GM04503 (cell line): ENCODE results near the gene RAC2.

Source experiments
- DNase-seq: peaks from one replicate; pipeline ENCODE4 v3.0.0-alpha.2; 2012; ENCODE audit warnings: low read depth

RAC2 gene

DNA sequence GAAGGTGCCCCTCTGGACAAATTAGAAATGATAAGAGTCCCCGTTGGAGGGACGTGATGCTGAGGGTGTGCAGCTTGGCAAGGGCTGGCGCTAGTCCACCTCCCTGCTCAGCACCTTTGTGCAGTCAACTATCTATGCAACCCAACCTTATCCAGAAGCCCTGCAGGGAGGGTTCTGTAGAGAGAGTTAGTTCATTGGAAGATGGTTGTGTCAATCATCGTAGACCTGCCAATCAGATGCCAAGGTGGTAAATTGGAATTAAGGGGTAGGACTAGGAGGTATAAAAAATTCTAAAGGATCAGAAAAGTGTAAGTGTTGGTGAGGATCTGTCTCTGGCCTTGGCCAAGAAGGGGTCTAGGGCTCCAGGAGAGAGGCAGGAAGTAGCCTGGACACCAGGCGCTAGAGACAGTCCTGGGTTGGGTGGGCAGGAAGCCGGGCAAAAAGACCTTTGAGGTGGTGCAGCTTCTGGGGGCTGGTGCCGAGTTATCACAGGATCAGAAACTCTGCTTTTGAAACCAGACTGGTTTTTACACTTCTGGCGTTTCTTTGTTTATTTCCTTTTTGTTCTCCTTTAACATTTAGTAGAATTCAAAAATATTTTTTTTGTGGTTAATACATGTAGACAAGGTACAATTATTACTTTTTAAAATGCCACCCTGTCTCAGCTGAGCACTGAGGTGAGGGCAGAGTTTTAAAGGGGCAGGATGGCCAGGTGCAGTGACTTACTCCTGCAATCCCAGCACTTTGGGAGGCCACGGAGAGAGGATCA, 57.7 kb downstream of the RAC2 start:
- no peak for DNase-seq

DNA sequence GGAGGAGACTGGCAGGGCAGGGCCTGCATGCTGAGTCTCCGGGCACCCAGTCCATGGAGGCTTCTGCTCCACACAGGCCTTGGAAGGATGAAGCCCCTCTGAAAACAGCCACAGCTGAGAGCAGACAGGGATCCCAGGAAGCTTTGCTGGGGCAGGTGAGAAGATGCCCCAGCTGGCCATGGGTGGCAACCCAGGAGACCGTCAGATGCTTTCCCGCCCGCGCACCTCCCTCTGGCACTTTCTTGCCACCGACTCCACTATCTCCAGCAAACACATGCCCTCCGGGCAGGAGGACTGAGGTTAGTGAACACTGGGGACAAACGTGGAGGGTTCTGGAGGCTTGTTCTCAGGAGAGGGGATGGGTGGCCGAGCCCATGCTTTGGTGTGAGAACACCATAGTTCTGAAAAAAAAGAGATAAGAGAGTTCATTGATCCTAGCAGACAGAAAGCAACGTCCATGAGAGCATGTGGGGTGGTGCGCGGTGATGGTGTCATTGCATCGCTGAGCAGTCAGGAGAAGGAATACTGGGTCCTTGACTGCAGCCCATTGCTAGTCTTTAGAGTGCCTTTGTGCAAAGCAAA, 58.3 kb downstream of the RAC2 start:
- no peak for DNase-seq

DNA sequence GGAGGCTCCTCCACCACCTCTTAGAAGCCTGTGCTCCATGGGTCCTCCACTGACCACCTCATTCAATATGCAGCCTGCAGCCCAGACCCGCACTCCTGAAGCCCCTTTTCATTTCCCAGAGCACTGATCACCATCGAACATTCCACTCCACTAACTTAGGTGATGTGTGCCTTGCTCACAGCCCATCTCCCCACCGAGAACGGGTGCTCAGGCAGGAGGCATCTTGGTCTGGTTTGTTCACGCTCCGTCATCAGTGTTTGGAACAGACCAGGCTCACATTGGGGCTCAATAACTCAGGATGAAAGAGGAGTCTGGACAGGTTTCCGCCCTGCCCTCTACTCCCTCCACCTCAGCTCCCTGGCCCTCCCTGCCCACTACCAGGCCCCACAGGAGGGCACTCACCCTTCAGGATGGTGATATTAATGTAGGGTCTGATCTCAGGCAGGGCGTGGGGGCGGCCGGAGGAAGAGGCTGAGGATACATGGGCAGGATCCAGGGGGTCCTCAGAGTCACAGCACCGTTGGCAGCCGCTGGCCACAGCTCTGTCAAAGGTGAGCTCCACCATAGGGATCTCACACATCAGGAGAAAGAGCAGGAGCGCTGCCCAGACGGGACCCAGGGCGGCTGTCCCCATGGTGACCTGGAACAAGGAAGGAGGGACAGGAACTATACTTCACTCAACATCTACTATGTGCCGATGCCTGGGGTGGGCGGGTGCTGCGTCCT, 59.1 kb downstream of the RAC2 start:
- DNase-seq: no peak

DNA sequence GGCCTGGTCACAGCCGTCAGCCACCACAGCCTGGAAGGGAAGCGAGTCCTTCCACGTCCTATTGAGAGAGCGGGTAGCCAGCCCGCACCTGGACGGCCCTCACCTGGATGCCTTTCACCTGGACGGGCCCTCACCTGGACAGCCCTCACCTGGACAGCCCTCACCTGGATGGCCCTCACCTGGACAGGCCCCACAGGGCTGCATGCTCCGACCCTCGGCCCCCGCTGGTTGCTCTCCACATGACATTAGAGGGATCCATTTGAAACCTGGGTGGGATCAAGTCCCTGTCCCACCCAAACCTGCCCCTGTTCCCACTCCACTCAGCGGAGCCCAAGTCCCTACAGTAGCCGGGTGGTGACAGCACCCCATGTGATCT, 59.7 kb downstream of the RAC2 start:
- no peak for DNase-seq

DNA sequence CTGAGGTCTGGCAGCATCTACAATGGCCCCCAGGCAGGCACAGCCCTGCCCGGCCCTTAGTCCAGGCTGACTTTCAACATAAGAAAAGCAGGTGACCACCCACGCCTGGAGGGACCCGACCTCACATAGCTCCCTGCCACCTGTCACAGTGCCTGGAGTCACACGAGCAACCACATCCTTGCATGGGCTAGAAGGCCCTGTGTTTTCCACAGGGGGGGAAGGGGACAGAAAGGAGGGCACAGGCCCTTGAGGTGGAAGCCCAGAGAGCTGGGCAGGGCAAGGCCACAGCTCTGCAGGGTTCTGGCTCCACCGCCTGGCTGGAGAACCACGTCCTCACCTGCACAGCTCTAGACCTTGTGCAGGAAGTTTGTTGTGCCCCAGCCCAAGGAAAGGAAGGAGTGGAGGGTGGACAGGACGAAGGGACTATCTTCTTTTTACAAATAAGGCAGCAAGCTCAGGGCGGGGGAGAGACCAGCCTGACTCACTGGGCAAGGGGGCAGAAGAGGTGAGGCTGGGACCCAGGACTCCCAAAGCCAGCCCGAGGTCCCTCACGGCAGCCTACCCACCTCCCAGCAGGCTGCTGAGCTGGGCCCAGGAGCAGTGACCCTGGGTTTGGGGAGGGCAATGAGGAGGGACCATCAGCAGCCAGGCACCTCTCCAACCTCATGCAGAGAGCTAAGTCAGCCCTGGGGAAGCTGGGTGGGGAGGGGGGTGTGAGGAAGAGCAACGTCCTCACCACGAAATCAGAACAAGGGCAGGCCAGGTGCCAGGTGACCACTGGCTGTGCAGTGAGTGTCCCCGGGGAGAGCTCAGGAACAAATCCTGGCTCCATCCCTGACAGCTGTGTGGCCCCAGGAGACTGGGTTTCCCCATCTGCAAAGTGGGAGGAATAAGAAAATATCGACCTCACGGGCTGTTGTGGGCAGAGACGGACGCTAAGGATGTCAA, 60.4 kb downstream of the RAC2 start:
- DNase-seq: no peak

DNA sequence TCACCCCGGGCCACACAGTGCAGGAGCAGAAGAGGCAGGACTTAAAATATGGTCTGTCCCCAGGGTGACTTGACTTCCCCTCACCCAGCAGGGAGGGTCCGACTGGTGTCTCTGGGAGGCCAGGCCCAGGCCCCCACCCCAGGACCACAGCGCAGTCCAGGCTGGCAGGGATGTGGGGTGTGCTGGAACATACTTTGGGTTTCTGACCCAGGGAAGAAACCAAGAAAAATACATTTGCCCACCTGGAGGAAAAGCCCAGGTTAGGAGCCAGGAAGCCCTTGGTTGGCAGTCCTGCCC, 61.2 kb downstream of the RAC2 start:
- no peak for DNase-seq

DNA sequence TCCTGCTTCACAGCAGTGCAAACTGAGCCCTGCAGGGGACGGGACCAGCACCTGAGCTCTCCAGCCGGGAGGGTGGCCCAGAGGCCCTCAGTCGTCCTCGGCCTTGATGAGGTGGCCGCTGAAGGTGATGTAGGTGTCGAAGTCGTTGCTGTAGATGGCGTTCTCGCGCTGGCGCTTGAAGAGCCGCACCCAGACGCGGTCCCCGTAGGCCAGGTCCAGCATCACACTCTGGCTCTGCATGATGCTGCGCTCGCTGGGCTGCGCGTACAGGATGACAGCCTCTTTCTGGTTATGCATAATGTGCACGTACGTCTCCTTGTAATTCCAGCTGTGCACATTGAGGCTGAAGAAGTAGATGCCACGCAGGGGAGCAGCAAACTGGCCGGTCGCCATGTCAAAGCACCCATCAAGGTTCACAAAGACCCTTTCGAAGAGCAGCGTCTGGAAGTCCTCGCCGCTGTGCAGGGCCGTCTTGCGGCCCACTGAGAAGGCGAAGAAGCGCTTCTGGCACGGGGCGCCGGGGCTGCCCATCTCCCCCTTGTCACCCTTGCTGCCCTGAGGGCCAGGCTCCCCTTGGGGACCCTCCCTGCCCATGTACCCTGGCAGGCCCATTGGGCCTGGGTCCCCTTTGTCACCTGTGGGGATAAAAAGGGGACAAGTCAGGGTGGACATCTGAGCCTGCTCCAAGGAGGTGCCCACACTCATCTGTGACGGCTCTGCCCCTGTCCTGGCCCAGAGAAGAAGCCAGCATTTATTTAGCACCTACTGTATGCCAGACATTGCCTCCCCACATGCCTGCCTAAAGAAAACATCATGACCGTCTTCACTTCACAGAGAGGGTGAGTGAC, 61.7 kb downstream of the RAC2 start:
- no peak for DNase-seq

DNA sequence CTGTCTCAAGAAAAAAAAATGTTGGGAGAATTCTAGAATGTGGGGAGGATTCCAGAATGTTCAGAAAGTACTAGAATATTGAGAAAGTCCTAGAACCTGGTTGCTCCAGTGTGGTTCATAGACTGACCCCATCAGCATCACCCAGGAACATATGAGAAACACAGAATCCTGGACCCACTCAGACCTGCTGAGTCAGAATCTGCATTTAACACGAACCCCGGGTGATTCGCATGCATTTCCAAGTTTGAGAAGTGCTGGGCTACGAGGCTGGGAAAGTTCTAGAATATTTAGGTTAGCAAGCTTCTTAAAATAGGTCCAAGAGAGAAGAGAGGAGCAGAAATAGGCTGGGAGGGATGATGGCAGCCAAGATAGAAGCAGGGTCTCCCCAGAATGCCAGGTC, 62.4 kb downstream of the RAC2 start:
- DNase-seq: no peak

DNA sequence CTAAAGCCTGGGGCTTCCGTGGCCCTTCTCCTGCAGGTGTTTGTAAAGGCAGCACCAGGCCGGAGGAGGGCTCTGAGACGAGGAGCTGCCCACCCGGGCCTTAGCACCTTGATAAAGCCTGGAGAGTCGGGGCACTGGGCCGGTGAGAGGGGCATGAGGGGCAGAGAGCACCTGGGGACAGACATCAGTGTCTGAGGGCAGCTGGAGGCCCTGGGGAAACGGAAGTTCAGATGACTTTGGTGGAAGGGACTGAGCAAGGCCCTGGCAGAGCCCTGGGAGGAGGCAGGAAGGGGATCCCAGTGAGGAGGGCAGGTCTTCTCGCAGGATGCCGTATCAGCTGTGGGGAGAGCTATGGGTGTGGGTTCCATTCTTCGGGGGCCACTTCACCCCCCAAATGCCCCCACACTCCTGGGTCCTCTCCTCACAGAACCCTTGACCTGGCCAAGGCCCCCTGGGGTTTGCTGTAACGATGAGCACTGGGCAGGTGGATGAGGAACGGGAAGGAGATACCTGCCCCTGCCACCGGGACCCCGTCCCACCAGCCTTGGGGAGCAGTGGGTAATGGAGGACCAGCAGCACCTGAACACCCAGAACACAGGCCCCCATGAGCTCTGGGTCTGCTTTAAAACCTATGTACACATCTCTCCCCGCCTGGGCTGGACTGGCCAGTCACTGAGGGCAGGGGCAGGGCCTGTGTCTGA, 63.4 kb downstream of the RAC2 start:
- DNase-seq: no peak

DNA sequence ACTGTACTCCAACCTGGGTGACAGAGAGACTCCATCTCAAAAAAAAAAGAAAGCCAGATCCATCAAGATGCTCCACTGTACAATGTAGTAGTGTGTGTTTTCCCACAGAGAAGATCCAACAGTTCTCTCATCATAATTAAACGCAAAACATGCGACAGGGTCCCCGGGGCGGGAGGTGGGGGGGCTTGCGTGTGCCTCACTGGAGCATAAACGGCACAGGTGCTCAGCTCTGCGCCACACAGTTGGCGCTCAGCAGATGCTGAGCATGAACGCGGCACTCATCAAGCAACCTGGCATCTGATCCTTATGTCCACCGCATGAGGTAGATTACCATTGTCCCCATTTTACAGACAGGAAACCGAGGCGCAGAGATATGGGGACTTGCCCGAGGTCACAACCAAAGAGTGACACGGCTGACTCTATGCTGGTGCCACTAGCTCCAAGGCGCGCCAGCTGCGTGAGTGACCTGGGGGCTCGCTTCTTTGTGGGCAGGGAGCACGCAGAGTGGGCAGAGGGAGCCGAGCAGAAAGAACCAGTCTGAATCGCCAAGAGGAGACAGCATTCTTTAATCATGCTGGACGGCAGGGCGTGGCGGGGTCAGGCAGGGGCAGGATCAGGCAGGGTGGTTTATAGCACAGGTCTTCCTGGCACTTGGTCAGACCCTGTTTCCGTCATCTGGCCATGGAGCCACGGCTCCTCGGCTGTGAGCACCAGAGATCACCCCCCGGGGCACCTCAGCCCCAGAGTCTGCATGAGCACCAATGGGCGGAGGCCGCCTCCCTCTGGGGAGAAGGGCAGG, 64.2 kb downstream of the RAC2 start:
- DNase-seq: no peak

DNA sequence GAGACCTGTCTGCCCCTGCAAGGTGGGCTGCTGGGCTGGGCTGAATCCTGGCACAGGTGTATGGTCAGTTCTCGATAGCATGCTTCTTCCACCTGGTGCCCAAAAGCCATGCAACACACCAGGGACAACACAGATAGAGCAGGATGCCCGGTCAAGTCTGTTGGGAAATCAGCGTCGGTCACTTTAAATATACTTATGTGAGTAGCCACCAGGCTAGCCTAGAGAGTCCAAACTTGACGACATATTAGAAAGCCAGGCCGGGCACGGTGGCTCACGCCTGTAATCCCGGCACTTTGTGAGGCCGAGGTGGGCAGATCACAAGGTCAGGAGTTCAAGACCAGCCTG, 65.0 kb downstream of the RAC2 start:
- no peak for DNase-seq

DNA sequence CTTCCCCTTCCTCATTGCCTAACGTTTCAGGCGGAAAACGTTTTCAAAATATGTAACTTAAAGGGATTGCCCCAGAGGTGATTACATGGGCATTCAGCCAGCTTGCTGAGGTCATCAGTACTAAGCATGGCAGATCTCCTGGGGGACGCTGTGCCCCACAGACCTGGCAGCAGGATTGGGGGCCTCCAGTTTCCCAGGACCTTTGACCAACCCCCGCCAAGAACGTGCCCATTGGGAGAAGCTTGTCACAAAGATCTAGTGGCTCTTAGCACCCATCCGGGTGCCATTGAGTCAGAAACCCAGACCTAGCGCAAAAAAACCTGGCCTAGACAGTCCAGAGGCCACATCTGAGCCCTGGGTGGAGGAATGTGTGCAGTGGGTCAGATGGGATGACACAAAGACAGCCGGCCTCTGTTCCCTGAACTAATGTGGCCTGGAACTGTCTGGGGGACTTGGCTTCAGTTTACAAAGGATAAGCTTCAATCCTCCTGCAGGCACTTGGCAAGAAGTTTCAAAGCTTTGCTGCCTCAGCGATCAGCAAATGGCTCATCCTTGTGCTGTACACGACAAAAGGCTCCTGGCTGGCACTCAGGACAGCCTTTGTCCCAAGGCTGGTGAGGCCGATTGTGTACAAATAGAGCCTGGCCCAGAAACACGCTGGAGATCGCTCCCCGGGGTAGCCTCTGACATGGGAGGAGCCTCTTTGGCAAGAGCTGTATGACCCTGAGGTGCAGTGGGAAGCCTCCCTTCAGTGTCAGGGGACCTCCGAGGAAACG, 65.5 kb downstream of the RAC2 start:
- no peak for DNase-seq

DNA sequence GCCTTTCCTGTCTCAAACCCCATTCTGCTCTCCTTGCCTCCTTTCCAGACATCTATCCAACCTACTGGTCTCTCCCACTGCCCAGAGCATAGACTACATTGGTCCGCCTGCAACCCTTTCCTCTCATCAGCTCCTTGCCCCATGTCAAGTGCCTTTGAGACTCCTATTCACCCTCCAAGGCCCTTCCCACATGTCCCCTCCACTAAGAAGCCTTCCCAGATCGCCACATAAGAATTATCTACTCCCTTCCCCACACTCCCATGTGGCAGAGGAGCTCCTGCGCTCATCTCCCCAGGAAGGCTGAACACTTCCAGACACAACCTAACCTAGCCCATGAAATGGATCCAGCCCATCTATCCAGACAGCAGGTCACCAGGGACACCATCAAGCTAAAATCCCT, 66.3 kb downstream of the RAC2 start:
- DNase-seq: no peak

DNA sequence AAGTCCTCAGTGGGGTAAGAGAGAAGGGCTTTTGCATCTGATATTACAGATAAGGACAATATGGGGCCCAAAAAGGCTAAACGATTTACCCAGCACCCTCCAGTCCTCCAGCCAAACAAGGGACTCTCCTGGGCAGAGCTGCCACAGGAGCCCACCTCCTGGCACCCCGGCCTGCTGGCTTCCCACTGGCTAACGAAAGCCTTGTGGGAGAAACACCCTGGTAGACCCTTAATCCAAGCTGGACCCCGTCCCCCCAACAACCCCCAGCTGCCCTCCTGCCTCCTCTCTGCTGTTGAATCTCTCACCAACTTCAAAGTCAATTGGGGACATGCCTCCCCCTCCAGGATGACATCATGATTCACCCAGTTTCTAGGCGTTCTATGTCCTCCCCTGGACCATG, 66.8 kb downstream of the RAC2 start:
- no peak for DNase-seq

DNA sequence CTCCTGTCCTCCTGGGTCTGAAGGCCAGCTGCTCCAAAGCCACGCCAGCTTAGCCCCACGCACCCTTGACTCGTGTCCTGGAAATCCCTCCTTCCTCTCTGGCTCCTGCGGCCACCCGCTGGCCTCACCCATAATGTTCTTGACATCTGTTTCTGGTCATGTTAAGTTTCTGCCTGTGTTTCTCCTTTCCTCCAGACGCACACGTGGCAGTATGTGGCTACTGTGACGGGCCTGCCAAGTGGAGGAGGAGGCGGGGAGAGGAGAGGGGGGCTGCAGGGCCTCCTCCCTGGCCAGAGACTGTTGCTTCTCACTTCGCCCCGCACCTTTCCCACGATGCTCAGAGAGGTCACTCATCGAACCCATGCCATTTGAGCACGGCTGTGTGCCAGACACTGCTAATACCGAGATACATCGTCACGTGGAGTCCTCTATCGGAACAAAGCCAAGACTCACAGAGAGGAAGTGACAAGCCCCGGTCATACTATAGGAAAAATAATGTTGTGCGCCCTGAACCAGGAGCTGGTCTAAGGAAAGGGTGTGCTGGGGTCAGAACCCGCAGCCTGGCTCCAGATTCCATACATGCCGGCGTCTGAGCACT, 67.5 kb downstream of the RAC2 start:
- DNase-seq: no peak

DNA sequence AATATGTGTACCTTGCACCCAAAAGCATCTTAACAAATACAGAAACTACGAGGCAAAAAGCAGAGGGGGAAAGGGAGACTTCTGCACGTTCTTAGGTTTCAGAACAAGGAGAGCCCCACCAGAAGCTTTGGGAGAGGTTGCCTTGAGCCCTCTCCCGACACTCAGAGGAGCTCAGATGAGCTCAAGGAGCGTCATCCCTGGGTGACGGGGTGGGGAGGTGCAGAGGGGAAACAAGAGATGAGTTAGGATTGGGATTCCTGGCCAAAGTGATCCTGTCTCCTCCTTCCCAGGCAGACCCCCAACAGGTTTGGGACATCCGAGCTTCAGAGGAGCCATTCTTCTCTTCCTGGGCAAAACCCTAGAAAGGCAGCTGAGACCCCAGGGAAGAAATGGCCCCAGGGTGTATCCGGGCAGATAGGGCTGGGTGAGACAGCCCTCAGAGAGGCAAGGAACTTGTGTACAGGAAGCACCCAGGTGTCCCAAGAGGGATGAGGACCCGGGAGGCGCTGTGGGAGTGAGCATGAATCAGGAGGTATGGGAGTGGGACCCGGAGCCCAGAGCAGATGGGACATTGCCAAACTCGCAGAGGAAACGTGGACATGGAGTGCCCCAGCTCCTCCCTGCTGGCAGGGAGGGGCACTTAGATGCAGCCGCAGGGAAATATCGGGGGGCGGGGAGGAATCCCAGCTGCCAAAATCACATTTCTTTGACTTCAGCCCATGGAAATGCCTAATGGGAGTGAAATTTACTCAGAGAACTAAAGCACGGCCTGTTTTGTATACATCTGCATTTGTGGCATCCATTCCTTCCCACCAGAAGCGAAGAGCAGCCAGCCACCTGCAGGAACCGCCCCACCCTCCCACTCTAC, 68.4 kb downstream of the RAC2 start:
- DNase-seq: no peak
